Neural cell (in vitro differentiated cells): ENCODE data around the gene ZBTB7C.

Experiments used
- CTCF ChIP-seq: fragments of 450-650 bp; IDR thresholded peaks from 2 replicates; pipeline ENCODE4 v1.5.1; 2014; ENCODE audit warnings: antibody characterized with exemption, mild to moderate bottlenecking, moderate library complexity; ENCODE audit not compliant: poor library complexity, severe bottlenecking
- EP300 ChIP-seq: fragments of 450-650 bp; conservative IDR thresholded peaks from 2 replicates; pipeline ENCODE4 v1.6.1; 2014; ENCODE audit warnings: antibody characterized with exemption, mild to moderate bottlenecking, moderate library complexity; ENCODE audit not compliant: poor library complexity, severe bottlenecking
- EZH2 ChIP-seq: fragments of 200-600, 300-800 bp; shearing (Covaris generic), sonication (generic); IDR thresholded peaks from 2 replicates; pipeline ENCODE4 v1.6.1; 2014; ENCODE audit warnings: antibody characterized with exemption, low read length, borderline replicate concordance, mild to moderate bottlenecking; ENCODE audit not compliant: insufficient read depth, poor library complexity, severe bottlenecking
- POLR2AphosphoS5 ChIP-seq: IDR thresholded peaks from 2 replicates; pipeline ENCODE4 v1.6.1; 2012
- SMC3 ChIP-seq: fragments of 450-650 bp; conservative IDR thresholded peaks from 2 replicates; pipeline ENCODE4 v1.6.1; 2014; ENCODE audit warnings: antibody characterized with exemption, mild to moderate bottlenecking, moderate library complexity; ENCODE audit not compliant: poor library complexity
- TF ChIP-seq, protein P1 (sequence below): IDR thresholded peaks from 2 replicates; pipeline ENCODE4 v1.6.1; 2012; ENCODE audit warnings: borderline replicate concordance

- TF ChIP-seq CTCF (no peak), SMC3 (no peak), POLR2AphosphoS5 (no peak), EZH2 (no peak), EP300 (no peak)
- TF ChIP-seq, protein P1, sequence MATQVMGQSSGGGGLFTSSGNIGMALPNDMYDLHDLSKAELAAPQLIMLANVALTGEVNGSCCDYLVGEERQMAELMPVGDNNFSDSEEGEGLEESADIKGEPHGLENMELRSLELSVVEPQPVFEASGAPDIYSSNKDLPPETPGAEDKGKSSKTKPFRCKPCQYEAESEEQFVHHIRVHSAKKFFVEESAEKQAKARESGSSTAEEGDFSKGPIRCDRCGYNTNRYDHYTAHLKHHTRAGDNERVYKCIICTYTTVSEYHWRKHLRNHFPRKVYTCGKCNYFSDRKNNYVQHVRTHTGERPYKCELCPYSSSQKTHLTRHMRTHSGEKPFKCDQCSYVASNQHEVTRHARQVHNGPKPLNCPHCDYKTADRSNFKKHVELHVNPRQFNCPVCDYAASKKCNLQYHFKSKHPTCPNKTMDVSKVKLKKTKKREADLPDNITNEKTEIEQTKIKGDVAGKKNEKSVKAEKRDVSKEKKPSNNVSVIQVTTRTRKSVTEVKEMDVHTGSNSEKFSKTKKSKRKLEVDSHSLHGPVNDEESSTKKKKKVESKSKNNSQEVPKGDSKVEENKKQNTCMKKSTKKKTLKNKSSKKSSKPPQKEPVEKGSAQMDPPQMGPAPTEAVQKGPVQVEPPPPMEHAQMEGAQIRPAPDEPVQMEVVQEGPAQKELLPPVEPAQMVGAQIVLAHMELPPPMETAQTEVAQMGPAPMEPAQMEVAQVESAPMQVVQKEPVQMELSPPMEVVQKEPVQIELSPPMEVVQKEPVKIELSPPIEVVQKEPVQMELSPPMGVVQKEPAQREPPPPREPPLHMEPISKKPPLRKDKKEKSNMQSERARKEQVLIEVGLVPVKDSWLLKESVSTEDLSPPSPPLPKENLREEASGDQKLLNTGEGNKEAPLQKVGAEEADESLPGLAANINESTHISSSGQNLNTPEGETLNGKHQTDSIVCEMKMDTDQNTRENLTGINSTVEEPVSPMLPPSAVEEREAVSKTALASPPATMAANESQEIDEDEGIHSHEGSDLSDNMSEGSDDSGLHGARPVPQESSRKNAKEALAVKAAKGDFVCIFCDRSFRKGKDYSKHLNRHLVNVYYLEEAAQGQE: no peak
Observed at GRCh38 chr18:48131042-48131441, 278.1 kb downstream of the ZBTB7C start.
